Adrenal gland (tissue), 12 donors: ENCODE results near the gene HOXA13. TPM values are rescaled to one million over a fixed set of nuclear protein-coding genes. Genes with fewer than 3 reads are reported as not detected.

Source experiments
- DNase-seq, 7 donors: peaks; one replicate each; pipeline ENCODE4 v3.0.0-alpha.2; 2019 to 2020
- H3K27ac ChIP-seq, 5 donors: fragments of 200-600 bp; sonication (generic) in 4 of 5; 1 replicate in 3 of 5; 2 replicates in 2 of 5; pipeline versions ENCODE4 v1.5.1 to v1.8.0; 2016 to 2020; ENCODE audit warnings: mild to moderate bottlenecking in 1 of 5
- H3K27me3 ChIP-seq: fragments of 200-600 bp; 2 replicates; pipeline ENCODE4 v1.8.0; 2021
- H3K36me3 ChIP-seq, 2 donors: fragments of 200-600 bp; replicated peaks in 1 of 2; 1 replicate in 1 of 2; 2 replicates in 1 of 2; pipeline versions ENCODE4 v1.5.1 to v1.8.0; 2018 to 2022
- H3K4me1 ChIP-seq, 2 donors: fragments of 200-600 bp; replicated peaks in 1 of 2; 1 replicate in 1 of 2; 2 replicates in 1 of 2; pipeline versions ENCODE4 v1.5.1 to v1.8.0; 2018 to 2021
- H3K4me3 ChIP-seq, 4 donors: fragments of 200-600 bp; sonication (generic) in 3 of 4; one replicate each; pipeline ENCODE4 v1.5.1; 2016 to 2018
- H3K9me3 ChIP-seq, 3 donors: fragments of 200-600 bp; sonication (generic) in 1 of 3; replicated peaks in 1 of 3; 1 replicate in 2 of 3; 2 replicates in 1 of 3; pipeline versions ENCODE4 v1.5.1 to v1.8.0; 2016 to 2021
- POLR2A ChIP-seq, 2 donors: fragments of 450-650 bp; IDR thresholded peaks; one replicate each; pipeline ENCODE4 v1.6.1; 2017; ENCODE audit warnings: antibody characterized with exemption in 2 of 2, mild to moderate bottlenecking in 2 of 2, moderate library complexity in 1 of 2
- WGBS, 4 donors: extraction: QIAGEN DNeasy Blood & Tissue Kit in 2 of 4; methylation state at CpG; one replicate each; pipeline versions ENCODE4 v1.1.5 to v1.1.7; 2013 to 2017; 5-methylcytosine and 5-hydroxymethylcytosine counted together
- intact Hi-C, 2 donors: fragments of 100-400 bp; cut with DNase I; formaldehyde crosslinking; loops; one replicate each; pipeline versions ENCODE4 v1.14.1 to v1.15.0; 2022 to 2023
- polyA plus RNA-seq, 3 donors: library from polyadenylated mRNA; stranded (reverse); fragments of 200-250 nt in 2 of 3; fragments of 350-450 nt in 1 of 3; fragmentation: Illumina TruSeq in 1 of 3; extraction: RNeasy Lipid Tissue Mini Kit (QIAGEN cat#74804) in 1 of 3; gene quantifications; one replicate each; pipeline ENCODE4 v1.2.3, GENCODE V29; 2013 to 2014
- total RNA-seq, 9 donors: library from RNA; depleted of rRNA in 4 of 9; stranded (reverse); fragments of >200 nt in 4 of 9; fragments of 120-200 nt in 1 of 9; fragmentation: NEBNext Ultra II Directional in 1 of 9; extraction: Animal tissue kit (Norgen Biotek cat#: 25700) in 1 of 9; gene quantifications; one replicate each; pipeline versions ENCODE4 v1.1.0 to v1.2.4, GENCODE V29; 2013 to 2023
- TF ChIP-seq, protein P1 (sequence below), 6 experiments: fragments of 450-650 bp in 4 of 6; fragments of 200-600 bp in 2 of 6; sonication (generic) in 1 of 6; IDR thresholded peaks; 1 replicate in 5 of 6; 2 replicates in 1 of 6; pipeline versions ENCODE4 v1.5.1 to v1.8.0; 2016 to 2021; ENCODE audit warnings: antibody characterized with exemption in 6 of 6, mild to moderate bottlenecking in 2 of 6, moderate library complexity in 1 of 6
- donor health status: healthy with polysubstance abuse.
- donor health status: Bipolar disorder and iron deficiency.
- donor health status: DM: yes; HTN: yes; CAD: no.
- donor health status: DM: no; HTN: no; CAD: no.
- donor health status: DM: no; HTN: no; CAD: no.
- donor health status: DM: yes; HTN: yes; CAD: no.

The HOXA13 gene
- total and polyA plus RNA-seq, 12 donors: 0.17 to 1.4 (median 0.56) TPM; not detected in 1

GRCh38 chr7:27217951-27218350, 18.1 kb upstream of the HOXA13 start:
- no peak for DNase-seq
- TF ChIP-seq POLR2A (IDR thresholded peaks at IDR 0.05): no peak
- TF ChIP-seq, protein P1, sequence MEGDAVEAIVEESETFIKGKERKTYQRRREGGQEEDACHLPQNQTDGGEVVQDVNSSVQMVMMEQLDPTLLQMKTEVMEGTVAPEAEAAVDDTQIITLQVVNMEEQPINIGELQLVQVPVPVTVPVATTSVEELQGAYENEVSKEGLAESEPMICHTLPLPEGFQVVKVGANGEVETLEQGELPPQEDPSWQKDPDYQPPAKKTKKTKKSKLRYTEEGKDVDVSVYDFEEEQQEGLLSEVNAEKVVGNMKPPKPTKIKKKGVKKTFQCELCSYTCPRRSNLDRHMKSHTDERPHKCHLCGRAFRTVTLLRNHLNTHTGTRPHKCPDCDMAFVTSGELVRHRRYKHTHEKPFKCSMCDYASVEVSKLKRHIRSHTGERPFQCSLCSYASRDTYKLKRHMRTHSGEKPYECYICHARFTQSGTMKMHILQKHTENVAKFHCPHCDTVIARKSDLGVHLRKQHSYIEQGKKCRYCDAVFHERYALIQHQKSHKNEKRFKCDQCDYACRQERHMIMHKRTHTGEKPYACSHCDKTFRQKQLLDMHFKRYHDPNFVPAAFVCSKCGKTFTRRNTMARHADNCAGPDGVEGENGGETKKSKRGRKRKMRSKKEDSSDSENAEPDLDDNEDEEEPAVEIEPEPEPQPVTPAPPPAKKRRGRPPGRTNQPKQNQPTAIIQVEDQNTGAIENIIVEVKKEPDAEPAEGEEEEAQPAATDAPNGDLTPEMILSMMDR (IDR thresholded peaks at IDR 0.05): no peak
- intact Hi-C loops: loop anchor here in 1 of 2 donors (10.0 kb wide), 1 partner anchor 377 kb away; no protein-coding TSS in a partner anchor
- H3K4me3 ChIP-seq: no peak overlapping the region
- peaks cover 61% of the 10 kb centered on the region for H3K27me3 ChIP-seq
- no peaks in the 10 kb centered on the region for H3K4me1 ChIP-seq
- no peaks in the 10 kb centered on the region for H3K9me3 ChIP-seq
- no peak overlapping the region for H3K27ac ChIP-seq
- H3K36me3 ChIP-seq: no peaks in the 10 kb centered on the region

DNA sequence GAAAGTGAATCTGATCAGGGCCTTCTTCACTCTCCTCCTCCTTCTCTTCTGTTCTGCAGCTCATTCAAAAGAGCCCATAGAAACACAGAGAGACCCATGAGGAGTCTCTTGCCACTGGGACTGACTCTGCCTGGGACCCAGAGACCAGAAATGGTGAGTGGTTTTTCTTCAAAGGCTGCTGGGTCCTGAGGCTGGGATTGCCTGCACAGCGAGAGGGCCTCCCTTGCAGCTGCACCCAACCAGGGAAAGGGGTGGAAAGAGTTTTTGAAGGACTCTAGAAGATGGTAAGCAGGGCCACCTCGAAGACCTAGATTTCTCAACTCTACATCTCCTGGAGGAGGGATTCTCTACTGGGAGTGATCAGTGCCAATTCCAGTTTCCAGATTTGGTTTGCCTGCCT, 15.5 kb upstream of the HOXA13 start:
- intact Hi-C loops: loop anchor here in 1 of 2 donors (10.0 kb wide), 1 partner anchor 379 kb away; no protein-coding TSS in a partner anchor
- DNase-seq: no peak

DNA sequence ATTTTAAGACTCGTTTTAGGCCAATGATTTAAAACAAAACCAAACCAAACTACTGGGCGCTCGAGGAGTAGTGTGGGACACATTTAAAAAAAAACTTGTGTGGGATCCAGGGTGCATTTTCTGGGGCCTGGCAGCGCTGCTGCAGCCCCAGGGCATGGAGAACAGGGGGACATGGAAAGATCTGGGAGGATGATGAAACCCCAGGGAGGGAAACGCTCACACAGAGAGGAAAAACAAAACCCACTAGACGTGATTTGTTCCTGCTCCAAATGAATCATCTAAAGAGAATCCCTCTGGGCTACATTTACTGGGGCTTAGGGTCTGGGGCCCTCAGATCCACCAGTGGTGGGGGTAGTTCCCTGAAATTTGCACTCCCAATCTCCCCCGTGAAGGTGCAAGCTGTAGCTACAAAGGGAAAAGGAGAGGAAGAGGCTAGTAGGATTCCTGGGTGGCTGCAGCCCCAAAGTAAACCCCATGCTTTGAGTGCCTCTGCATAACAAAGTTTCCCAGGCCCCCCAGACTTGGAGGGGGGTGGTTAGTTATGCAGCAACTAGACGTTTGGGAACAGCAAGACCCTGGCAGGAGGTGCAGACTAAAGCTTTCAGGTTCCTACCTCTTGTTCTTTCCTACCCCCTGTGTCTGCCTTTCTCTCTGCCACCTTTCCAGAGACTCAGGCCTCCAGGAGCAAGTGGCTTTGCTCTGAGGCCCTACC, 14.5 kb upstream of the HOXA13 start:
- WGBS, 4 donors: 65 to 80% (median 79%) methylated on average over 8 of the region's 8 CpGs
- Histone ChIP-seq H3K27ac (no peak overlapping the region), H3K9me3 (no peaks in the 10 kb centered on the region), H3K4me3 (no peak overlapping the region), H3K27me3 (peaks cover 56% of the 10 kb centered on the region), H3K36me3 (no peaks in the 10 kb centered on the region), H3K4me1 (peaks cover 0 to 4% of the 10 kb centered on the region in 2 donors)
- intact Hi-C loops: loop anchor here in 1 of 2 donors (10.0 kb wide), 1 partner anchor 380 kb away; no protein-coding TSS in a partner anchor
- no peak for DNase-seq
- no peak for TF ChIP-seq POLR2A (IDR thresholded peaks at IDR 0.05)
- TF ChIP-seq, protein P1 (IDR thresholded peaks at IDR 0.05): no peak

More for the DNA sequence above, 15.5 kb upstream of the HOXA13 start:
- TF ChIP-seq, protein P1 (IDR thresholded peaks at IDR 0.05): no peak
- no peak for TF ChIP-seq POLR2A (IDR thresholded peaks at IDR 0.05)
- no peak overlapping the region for H3K4me3 ChIP-seq
- no peaks in the 10 kb centered on the region for H3K9me3 ChIP-seq
- no peaks in the 10 kb centered on the region for H3K36me3 ChIP-seq
- peaks cover 0 to 4% of the 10 kb centered on the region in 2 donors for H3K4me1 ChIP-seq
- 85 to 97% (median 94%) methylated on average over 2 of the region's 2 CpGs for WGBS, 4 donors
- peaks cover 60% of the 10 kb centered on the region for H3K27me3 ChIP-seq
- H3K27ac ChIP-seq: no peak overlapping the region

DNA sequence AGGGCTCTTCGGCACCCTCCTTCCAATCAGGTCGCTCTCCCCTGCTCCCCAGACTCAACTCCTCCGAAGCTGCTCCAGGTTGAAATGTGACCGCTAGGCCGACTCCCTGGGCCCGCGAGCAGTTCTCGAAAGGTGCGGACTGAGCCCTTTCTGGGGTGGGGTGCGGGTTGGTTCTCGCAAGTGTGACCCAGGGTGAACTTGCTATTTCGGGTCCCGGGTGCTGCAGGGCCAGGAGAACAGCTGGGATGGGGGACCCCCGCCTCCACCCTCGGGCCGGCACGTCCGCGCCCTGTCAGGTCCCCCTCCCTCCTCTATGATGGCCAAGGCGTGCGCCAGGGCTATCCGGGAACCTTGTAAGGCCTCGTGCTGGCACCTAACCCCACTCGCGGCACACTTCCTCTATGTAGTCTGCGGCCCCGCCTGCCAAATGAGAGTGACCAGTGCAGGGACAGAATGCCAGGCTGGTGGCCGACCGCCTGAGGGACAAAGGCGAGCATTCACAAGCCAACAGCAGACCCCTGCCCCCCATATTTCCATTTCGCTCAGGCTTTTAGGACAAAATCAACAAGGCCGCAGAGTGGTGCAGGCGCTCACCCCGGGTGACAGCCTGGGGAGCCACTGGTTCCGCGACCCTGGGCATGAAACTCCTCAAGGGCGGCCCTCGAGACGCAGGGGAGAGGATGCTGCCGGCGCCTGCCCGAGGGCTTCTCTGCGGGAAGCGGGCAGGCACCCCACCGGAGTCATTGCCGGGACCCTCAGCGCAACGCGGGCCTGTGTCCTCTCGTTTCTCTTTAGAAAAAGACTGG, 13.7 kb upstream of the HOXA13 start:
- peaks cover 0 to 4% of the 10 kb centered on the region in 2 donors for H3K4me1 ChIP-seq
- TF ChIP-seq, protein P1 (IDR thresholded peaks at IDR 0.05): no peak
- TF ChIP-seq POLR2A (IDR thresholded peaks at IDR 0.05): no peak
- 52 to 70% (median 55%) methylated on average over 19 to 50 of the region's 50 CpGs for WGBS, 4 donors

More for the DNA sequence above, 13.7 kb upstream of the HOXA13 start:
- Histone ChIP-seq H3K36me3 (no peaks in the 10 kb centered on the region), H3K27ac (no peak overlapping the region), H3K27me3 (peaks cover 48% of the 10 kb centered on the region), H3K9me3 (no peaks in the 10 kb centered on the region), H3K4me3 (no peak overlapping the region)
- intact Hi-C loops: loop anchor here in 1 of 2 donors (10.0 kb wide), 1 partner anchor 381 kb away; no protein-coding TSS in a partner anchor
- DNase-seq: no peak
